Skin epidermis (tissue), 12 donors: ENCODE measurements around the gene NPPB.
A peak's percentile ranks its signal among the peaks of the same experiment; 100 is the strongest.

Experiments used
- H3K27ac ChIP-seq, 21 experiments: fragments of 200-600 bp; sonication (generic) in 11 of 21; one replicate each; pipeline ENCODE4 v1.5.0; 2020; ENCODE audit warnings: mild to moderate bottlenecking in 3 of 21, inconsistent platforms in 2 of 21, moderate library complexity in 2 of 21
- H3K4me3 ChIP-seq, 7 experiments: fragments of 200-600 bp; sonication (generic) in 2 of 7; one replicate each; pipeline ENCODE4 v1.5.0; 2020; ENCODE audit warnings: inconsistent platforms in 2 of 7, mild to moderate bottlenecking in 2 of 7, moderate library complexity in 1 of 7

The NPPB gene

GRCh38 chr1:11837767-11838348 is 20.9 kb downstream of the NPPB start:
- no peak overlapping the region for H3K4me3 ChIP-seq
- no peak overlapping the region for H3K27ac ChIP-seq

DNA sequence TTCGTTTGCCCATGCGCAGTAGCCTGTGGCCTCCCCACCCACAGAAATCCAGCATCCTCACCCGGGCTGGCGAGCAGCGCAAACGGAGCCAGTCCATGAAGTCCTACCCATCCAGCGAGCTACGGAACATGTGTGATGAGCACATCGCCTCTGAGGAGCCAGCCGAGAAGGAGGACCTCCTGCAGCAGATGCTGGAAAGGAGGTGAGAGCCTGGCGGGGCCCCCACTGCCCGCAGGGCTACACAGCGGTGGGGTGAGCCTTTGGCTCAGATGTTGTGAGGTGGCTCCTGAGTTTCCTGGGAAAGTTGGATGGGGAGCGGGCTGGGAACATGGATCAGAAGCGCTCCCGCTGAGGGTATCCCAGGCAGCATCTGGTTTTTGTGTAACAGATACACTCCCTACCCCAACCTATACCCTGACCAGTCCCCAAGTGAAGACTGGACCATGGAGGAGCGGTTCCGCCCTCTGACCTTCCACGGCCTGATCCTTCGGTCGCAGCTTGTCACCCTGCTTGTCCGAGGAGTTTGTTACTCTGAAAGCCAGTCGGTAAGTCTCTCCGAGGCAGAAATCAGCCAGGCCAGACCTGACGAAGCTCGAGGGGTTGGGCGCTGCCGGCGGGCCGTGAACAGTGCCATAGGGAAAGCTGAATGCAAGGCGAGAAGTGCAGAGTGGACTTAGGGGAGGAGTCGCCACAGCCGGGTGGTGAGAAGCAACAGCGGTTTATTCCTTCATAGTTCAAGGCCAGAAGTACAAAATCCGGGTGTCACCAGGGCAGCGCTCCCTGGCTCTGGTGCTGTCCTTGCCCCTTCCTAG is 21.6 kb downstream of the NPPB start:
- Histone ChIP-seq H3K27ac (no peak overlapping the region), H3K4me3 (no peak overlapping the region)

DNA sequence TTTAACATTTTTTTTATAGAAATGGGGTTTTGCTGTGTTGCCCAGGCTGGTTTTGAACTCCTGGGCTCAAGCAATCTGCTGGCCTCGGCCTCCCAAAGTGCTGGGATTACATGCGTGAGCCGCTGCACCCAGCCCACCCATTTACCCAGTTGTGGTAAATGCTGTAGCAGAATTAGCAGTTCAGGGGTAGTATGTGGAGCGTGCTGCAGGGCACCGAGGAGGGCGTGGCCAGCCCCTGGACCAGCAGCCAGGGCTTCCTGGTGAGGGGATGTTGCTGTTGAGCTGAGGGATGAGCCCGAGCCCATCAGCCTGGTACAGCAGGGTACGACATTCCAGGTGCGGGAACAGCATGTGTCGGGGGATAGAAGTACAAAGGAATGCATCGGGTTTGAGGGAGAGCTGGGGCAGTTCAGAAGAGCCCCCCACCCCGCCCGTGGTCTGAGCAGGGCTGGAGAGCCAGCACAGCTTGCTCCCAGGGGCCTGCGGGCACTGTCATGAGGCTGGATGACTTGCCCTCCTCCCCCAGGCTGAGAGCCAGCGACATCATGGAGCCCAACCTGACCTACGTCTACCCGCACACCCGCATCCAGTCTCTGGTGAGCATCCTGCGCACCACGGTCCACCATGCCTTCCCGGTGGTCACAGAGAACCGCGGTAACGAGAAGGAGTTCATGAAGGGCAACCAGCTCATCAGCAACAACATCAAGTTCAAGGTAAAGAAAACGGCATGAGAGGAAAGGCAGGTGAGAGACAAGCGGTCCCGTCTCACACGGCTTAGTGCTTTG is 23.1 kb downstream of the NPPB start:
- H3K27ac ChIP-seq = no peak overlapping the region
- H3K4me3 ChIP-seq = no peak overlapping the region

- no peak overlapping the region for H3K4me3 ChIP-seq
Observed at GRCh38 chr1:11833900-11834299, 24.8 kb downstream of the NPPB start.

GRCh38 chr1:11833497-11833896 is 25.2 kb downstream of the NPPB start:
- Histone ChIP-seq H3K27ac (no peak overlapping the region), H3K4me3 (no peak overlapping the region)

More at GRCh38 chr1:11833900-11834299, 24.8 kb downstream of the NPPB start:
- H3K27ac ChIP-seq = no peak overlapping the region

GRCh38 chr1:11831945-11832725 is 26.6 kb downstream of the NPPB start:
- Histone ChIP-seq H3K4me3 (no peak overlapping the region), H3K27ac (no peak overlapping the region)

GRCh38 chr1:11828511-11828910 is 30.2 kb downstream of the NPPB start:
- Histone ChIP-seq H3K27ac (no peak overlapping the region), H3K4me3 (no peak overlapping the region)

- H3K27ac ChIP-seq = no peak overlapping the region
- H3K4me3 ChIP-seq = no peak overlapping the region
Observed at GRCh38 chr1:11826946-11827345, 31.8 kb downstream of the NPPB start.

- H3K4me3 ChIP-seq = no peak overlapping the region
- no peak overlapping the region for H3K27ac ChIP-seq
Observed at GRCh38 chr1:11825131-11825530, 33.6 kb downstream of the NPPB start.

GRCh38 chr1:11823366-11824137 is 35.2 kb downstream of the NPPB start:
- Histone ChIP-seq H3K27ac (no peak overlapping the region), H3K4me3 (no peak overlapping the region)

GRCh38 chr1:11822091-11822490 is 36.7 kb downstream of the NPPB start:
- Histone ChIP-seq H3K4me3 (no peak overlapping the region), H3K27ac (peak overlapping the region in 1 of 21 experiments; percentile 38)

GRCh38 chr1:11817192-11817591 is 41.6 kb downstream of the NPPB start:
- no peak overlapping the region for H3K27ac ChIP-seq
- H3K4me3 ChIP-seq = no peak overlapping the region

DNA sequence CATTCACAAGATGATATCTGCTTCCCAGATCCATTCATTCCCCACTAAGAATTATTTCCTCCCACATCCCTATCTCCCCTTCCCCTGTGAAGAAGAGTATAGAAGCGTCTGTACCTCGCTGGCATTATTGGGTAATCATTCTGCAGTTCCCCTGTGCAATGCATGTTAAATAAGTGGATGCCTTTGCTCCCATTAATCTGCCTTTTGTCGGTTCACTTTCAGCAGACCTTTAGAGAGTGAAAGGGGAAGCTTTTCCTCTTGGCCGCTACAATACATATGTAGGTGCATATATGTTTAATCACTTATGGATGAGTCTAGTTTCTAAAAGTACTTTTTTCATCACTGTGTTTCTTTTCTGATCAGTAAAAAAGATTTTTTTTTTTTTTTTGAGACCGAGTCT is 45.7 kb downstream of the NPPB start:
- H3K4me3 ChIP-seq = no peak overlapping the region
- no peak overlapping the region for H3K27ac ChIP-seq
